Activated T-helper 1 cell treated with anti-CD3 and anti-CD28 coated beads, Interleukin-12 subunit alpha, Interleukin-12 subunit beta, Interleukin-2, Interleukin-4 antibody, amounts not matched to agents 30 ng/mL and 10 ng/mL and 1 ng/mL, durations not matched to agents 14 hours and 24 hours and 36 hours (primary cell): ENCODE data around the gene TMEM200A. TPM values are rescaled to one million over a fixed set of nuclear protein-coding genes. Genes with fewer than 3 reads are reported as not detected.

Experiments used
- DNase-seq: peaks from one replicate; pipeline ENCODE4 v3.0.0; 2021; ENCODE audit warnings: low spot score
- H3K27ac Mint-ChIP-seq: one replicate; pipeline ENCODE4 v1.8.0; 2021; ENCODE audit warnings: mild to moderate bottlenecking, mixed read lengths
- H3K27me3 Mint-ChIP-seq: one replicate; pipeline ENCODE4 v1.8.0; 2022; ENCODE audit warnings: mild to moderate bottlenecking, moderate library complexity, mixed read lengths; ENCODE audit not compliant: insufficient read depth
- H3K36me3 Mint-ChIP-seq: one replicate; pipeline ENCODE4 v1.8.0; 2021; ENCODE audit warnings: low read depth, mixed read lengths
- H3K4me1 Mint-ChIP-seq: one replicate; pipeline ENCODE4 v1.8.0; 2021; ENCODE audit warnings: low read depth, mixed read lengths
- H3K4me3 Mint-ChIP-seq: one replicate; pipeline ENCODE4 v1.8.0; 2021; ENCODE audit warnings: mild to moderate bottlenecking, moderate library complexity, mixed read lengths
- H3K9me3 Mint-ChIP-seq: one replicate; pipeline ENCODE4 v1.8.0; 2021; ENCODE audit warnings: mixed read lengths
- intact Hi-C: fragments of 100-400 bp; cut with micrococcal nuclease; formaldehyde crosslinking; loops from one replicate; pipeline ENCODE4 v1.15.1; 2024
- total RNA-seq: library from RNA; stranded (reverse); gene quantifications from 2 replicates; pipeline ENCODE4 v1.2.3, GENCODE V29; 2022

TMEM200A gene
- total RNA-seq, 1 donor from 2014 or later, result 0.67 TPM

DNA sequence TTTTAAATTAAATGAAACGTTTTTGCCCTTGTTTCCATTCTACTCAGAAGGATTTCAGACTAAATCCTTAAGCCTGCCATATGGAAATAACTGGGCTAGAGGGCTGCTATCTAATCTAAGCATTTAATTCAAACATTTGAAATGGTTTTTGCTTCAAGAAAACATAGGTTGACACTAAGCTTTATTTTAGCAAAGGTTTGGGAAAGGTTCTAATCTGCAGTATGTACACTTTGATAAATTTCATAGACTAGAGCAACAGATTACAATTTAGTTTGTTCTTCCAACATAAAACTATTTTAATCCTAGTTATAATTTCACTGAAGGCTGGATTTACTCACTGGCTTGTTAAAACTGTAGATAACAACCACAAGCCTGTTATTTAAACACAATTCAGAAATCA lies 72.1 kb downstream of the TMEM200A start:
- H3K9me3 Mint-ChIP-seq, result no peaks in the 10 kb centered on the region
- H3K36me3 Mint-ChIP-seq, result peaks cover 8% of the 10 kb centered on the region
- no peak overlapping the region for H3K4me3 Mint-ChIP-seq
- no peaks in the 10 kb centered on the region for H3K4me1 Mint-ChIP-seq
- DNase-seq, result no peak
- H3K27me3 Mint-ChIP-seq, result peaks cover 3% of the 10 kb centered on the region
- no peak overlapping the region for H3K27ac Mint-ChIP-seq
- intact Hi-C loops, result no loop called here

DNA sequence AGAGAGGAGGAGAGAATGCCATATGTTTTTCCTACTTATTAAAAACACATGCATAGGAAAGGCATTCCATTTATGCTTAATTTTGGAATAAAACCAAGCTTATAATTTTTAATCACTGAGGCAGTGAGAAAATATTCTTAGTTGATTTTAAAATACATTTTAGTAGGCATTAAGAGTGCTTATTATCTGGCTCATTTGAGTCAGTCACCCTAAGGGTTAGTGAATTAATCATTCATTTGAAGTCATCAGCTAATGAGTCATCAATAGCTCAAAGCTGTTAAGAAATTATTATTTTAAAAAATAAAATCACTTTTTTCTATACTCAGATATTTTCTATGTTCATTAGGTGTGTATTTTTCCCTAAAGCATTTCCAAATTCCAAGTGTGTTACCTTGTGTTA lies 81.6 kb downstream of the TMEM200A start:
- H3K36me3 Mint-ChIP-seq, result no peaks in the 10 kb centered on the region
- H3K27ac Mint-ChIP-seq, result no peak overlapping the region
- peaks cover 4% of the 10 kb centered on the region for H3K27me3 Mint-ChIP-seq
- DNase-seq, result no peak
- intact Hi-C loops, result no loop called here
- H3K4me1 Mint-ChIP-seq, result no peaks in the 10 kb centered on the region
- peaks cover 4% of the 10 kb centered on the region for H3K9me3 Mint-ChIP-seq
- H3K4me3 Mint-ChIP-seq, result no peak overlapping the region

DNA sequence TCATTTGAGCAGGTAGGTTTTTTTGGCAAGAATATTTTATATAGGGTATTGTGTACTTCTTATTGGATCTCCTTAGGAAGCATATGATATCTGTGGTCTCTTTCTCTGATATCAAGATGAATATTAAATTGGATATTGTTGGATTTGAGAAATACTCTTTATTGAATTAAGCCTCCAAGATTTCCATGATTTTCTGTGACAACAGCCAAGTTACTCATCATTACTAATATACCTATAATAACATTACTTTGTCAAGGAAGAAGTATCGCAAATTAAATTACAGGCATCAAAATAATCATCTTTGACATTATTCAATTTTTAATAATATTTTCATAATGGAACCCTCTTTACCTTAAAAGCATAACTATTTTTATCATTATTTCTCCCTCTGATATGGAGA lies 86.5 kb downstream of the TMEM200A start:
- H3K36me3 Mint-ChIP-seq, result no peaks in the 10 kb centered on the region
- peaks cover 4% of the 10 kb centered on the region for H3K9me3 Mint-ChIP-seq
- H3K27ac Mint-ChIP-seq, result no peak overlapping the region

DNA sequence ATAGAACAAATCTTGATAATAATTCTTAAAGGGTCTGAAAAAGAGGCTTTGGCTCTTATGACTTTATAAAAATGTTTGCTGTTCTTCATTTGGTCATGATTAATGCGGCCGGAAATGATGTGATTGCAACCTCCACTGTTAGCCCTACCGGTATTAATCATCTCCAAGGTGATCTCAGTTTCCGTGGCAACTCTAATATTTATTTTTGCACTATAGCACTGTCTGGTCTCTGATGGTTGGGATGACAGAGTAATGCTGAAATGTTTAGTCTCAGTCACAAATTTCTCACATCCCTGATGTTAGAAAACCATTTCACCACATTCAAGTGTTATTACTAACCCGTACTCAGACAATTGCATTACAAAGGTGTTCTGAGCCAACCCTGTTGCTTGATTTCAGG lies 87.4 kb downstream of the TMEM200A start:
- intact Hi-C loops, result no loop called here
- peaks cover 4% of the 10 kb centered on the region for H3K27me3 Mint-ChIP-seq
- peaks cover 4% of the 10 kb centered on the region for H3K9me3 Mint-ChIP-seq
- H3K27ac Mint-ChIP-seq, result no peak overlapping the region
- no peak overlapping the region for H3K4me3 Mint-ChIP-seq
- no peaks in the 10 kb centered on the region for H3K36me3 Mint-ChIP-seq
- no peak for DNase-seq
- H3K4me1 Mint-ChIP-seq, result no peaks in the 10 kb centered on the region

More for the DNA sequence above, 86.5 kb downstream of the TMEM200A start:
- Mint-ChIP-seq H3K4me1 (no peaks in the 10 kb centered on the region), H3K27me3 (peaks cover 4% of the 10 kb centered on the region), H3K4me3 (no peak overlapping the region)
- no peak for DNase-seq
- intact Hi-C loops, result no loop called here

DNA sequence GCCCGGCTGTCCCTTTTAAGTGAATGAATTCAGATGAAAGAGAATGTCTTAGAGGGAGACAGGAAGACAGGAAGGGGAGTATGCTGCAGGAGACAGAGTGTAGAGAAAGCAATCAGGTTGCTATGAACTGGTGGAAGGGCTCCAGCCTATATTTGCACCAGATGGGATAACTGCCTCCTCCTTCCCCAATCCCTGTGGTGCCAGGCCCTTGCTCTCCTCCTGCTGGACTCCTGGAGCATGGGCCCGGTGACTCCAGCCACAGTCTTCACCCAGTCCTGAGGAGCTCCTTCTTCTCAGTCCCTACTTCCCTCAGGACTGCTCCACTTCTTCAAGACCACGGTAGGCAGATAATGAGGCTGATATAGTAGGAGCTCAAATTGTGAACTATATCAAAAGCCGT lies 91.8 kb downstream of the TMEM200A start:
- intact Hi-C loops, result no loop called here
- no peak for DNase-seq
- H3K27me3 Mint-ChIP-seq, result peaks cover 15% of the 10 kb centered on the region
- H3K36me3 Mint-ChIP-seq, result no peaks in the 10 kb centered on the region
- no peak overlapping the region for H3K4me3 Mint-ChIP-seq
- no peak overlapping the region for H3K27ac Mint-ChIP-seq
- no peaks in the 10 kb centered on the region for H3K9me3 Mint-ChIP-seq
- H3K4me1 Mint-ChIP-seq, result peaks cover 6% of the 10 kb centered on the region

DNA sequence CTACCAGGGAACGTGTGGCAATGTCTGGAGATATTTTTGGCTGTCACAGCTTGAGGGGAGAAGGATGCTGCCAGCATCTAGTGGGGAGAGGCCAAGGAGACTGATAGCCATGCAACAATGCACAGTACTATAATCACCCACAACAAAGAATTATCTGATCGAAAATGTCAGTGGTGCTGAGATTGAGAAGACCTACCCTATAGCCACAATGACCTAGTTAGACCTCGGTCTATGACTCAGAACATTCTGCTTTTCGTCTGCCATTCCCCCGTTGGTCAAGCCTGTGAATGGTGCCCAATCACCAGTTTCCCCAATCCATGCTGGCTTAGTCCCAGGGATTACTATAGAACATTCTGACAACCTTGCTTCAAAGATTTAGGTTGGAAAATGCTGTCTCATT lies 93.5 kb downstream of the TMEM200A start:
- Mint-ChIP-seq H3K36me3 (no peaks in the 10 kb centered on the region), H3K4me3 (no peak overlapping the region), H3K27ac (no peak overlapping the region), H3K4me1 (peaks cover 6% of the 10 kb centered on the region), H3K9me3 (no peaks in the 10 kb centered on the region), H3K27me3 (peaks cover 13% of the 10 kb centered on the region)
- no peak for DNase-seq
- intact Hi-C loops, result no loop called here

DNA sequence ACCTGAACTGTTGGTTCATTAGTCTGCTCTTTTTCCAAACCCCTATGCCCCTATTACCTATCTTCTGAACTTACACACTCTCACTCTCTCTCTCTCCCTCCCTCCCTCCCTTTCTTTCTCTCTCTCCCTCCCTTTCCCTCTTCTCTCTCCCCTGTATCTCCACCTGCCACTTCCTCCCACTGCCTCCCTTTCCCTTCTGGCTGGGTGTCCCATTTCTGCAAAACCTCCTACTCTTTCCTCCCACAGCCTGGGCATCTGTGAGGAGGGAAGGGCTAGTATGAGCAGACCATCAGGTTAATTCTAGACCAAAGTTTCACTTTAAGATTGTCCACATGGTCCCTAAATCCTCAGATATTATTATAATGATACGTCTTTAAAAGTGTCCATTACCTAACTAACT lies 95.1 kb downstream of the TMEM200A start:
- Mint-ChIP-seq H3K27ac (no peak overlapping the region), H3K4me1 (peaks cover 6% of the 10 kb centered on the region), H3K4me3 (no peak overlapping the region), H3K36me3 (peaks cover 2% of the 10 kb centered on the region), H3K9me3 (no peaks in the 10 kb centered on the region), H3K27me3 (peaks cover 11% of the 10 kb centered on the region)
- DNase-seq, result no peak
- intact Hi-C loops, result no loop called here

DNA sequence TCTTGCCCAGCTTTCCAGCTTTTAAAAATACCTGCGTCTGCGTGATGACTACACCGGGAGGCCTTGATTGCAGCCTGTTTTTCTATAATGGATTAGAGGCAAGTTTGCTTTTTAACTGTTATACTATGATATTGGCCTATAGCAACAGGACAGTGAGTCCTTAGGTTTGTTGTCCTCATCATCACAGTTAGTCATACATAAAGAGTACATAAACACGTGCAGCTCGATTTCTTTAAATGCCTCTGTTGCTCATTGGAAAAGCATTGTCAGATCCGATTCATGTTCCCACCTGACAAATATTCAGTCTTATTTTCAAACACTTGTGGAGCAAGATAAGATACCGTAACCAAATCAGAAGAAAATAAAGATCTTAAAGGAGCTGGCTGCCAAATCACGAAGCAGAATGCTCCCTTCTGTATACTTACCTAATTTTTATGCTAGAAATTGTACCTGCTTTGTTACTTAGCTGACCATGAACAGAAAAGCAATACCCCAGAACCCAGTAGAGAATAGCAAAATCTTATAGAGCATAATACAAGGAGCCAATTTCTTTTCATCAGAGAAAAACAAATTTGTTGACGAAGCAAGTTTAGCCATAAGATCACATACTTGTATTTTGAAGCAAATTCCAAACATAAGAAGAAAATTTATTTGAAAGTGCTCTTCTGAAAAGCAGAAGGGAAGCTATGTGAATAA lies 100.4 kb downstream of the TMEM200A start:
- no peak overlapping the region for H3K27ac Mint-ChIP-seq
- H3K4me1 Mint-ChIP-seq, result peaks cover 20% of the 10 kb centered on the region
- no peak for DNase-seq
- H3K4me3 Mint-ChIP-seq, result no peak overlapping the region
- no peaks in the 10 kb centered on the region for H3K9me3 Mint-ChIP-seq
- peaks cover 4% of the 10 kb centered on the region for H3K27me3 Mint-ChIP-seq
- intact Hi-C loops, result no loop called here
- H3K36me3 Mint-ChIP-seq, result peaks cover 2% of the 10 kb centered on the region

DNA sequence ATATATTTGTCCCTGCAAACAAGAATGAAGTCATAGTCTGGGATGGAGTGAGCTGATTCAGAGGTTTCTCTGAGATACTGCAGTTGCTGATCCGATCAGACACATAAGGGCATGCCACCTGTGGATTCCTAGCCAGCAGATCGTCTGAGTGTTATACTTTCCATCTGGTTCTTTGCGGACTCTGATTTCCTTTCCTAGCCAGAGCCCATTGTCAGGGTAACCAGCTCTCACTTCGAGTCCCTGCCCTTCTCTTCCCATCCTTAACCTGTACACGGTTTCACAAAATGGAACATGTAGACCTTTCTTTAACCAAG lies 100.9 kb downstream of the TMEM200A start:
- H3K36me3 Mint-ChIP-seq, result peaks cover 2% of the 10 kb centered on the region
- intact Hi-C loops, result no loop called here
- H3K4me1 Mint-ChIP-seq, result peaks cover 17% of the 10 kb centered on the region
- DNase-seq, result no peak
- H3K4me3 Mint-ChIP-seq, result no peak overlapping the region
- no peak overlapping the region for H3K27ac Mint-ChIP-seq
- peaks cover 4% of the 10 kb centered on the region for H3K27me3 Mint-ChIP-seq
- H3K9me3 Mint-ChIP-seq, result no peaks in the 10 kb centered on the region

DNA sequence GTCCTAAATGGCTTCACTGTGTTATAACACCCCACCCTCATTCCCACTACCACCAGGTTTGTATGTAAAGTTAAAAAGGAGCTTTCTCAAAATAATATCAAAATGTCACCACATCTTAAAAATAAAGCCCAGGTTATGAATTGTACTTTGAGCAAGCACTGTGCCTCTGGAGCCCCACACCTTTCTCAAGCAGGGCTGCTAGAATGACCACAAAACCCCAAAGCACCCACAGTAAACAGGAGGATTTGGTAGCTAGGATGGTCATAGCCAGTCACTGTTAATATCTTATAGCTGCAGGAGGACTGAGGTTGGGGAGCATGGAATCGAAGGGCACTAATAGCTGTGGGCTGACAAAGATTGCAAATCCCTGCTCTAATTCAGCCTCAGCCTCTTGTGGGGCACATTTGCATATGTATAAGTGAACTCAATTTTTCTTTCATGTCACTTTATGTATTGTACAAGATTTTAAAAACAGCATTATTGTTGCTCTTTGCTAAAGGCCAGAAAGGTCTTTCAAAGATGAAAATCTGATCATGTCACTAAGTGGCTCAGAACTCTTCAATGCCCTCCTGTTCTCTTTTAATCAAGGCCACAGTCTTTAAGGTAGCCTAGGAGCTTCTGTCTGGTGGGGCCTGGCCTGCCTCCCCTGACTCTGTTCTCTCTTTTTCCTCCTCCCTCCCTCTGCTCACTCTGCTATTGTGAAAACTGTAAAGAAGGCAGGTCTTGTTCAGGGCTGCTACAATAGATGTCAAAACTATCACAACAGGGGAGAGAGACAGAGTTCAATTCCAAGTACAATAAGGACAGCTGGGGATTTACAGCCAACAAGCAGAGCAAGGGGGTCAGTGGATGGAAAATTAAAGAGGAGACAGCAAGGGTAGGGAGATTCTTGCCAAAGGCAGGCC lies 101.6 kb downstream of the TMEM200A start:
- peaks cover 4% of the 10 kb centered on the region for H3K36me3 Mint-ChIP-seq
- no peak overlapping the region for H3K27ac Mint-ChIP-seq
- intact Hi-C loops, result no loop called here
- no peak for DNase-seq
- H3K4me3 Mint-ChIP-seq, result no peak overlapping the region
- H3K9me3 Mint-ChIP-seq, result peaks cover 4% of the 10 kb centered on the region
- peaks cover 14% of the 10 kb centered on the region for H3K4me1 Mint-ChIP-seq
- H3K27me3 Mint-ChIP-seq, result peaks cover 2% of the 10 kb centered on the region

DNA sequence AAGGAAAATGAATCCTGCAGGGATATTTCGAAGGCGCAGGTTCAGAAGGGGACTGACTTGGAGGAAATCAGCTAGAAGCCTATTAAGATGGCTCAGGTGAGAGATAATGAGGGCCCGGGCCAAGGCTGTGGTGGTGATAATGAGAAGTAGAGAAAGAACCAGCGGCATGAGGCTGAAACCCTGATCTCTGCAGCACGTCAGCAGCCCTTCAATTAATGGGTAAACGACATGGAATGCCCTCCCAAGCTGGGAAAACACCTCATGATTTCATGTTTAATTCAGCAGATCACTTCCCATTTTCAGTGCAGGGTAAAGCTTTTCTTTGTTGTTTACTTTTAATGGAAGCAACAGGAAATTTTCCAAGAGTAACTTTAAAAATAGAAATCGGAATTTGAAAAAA lies 104.9 kb downstream of the TMEM200A start:
- no peak overlapping the region for H3K27ac Mint-ChIP-seq
- DNase-seq, result no peak
- H3K4me3 Mint-ChIP-seq, result no peak overlapping the region
- H3K9me3 Mint-ChIP-seq, result peaks cover 6% of the 10 kb centered on the region
- H3K36me3 Mint-ChIP-seq, result peaks cover 5% of the 10 kb centered on the region
- peaks cover 14% of the 10 kb centered on the region for H3K4me1 Mint-ChIP-seq
- peaks cover 2% of the 10 kb centered on the region for H3K27me3 Mint-ChIP-seq
- intact Hi-C loops, result no loop called here

DNA sequence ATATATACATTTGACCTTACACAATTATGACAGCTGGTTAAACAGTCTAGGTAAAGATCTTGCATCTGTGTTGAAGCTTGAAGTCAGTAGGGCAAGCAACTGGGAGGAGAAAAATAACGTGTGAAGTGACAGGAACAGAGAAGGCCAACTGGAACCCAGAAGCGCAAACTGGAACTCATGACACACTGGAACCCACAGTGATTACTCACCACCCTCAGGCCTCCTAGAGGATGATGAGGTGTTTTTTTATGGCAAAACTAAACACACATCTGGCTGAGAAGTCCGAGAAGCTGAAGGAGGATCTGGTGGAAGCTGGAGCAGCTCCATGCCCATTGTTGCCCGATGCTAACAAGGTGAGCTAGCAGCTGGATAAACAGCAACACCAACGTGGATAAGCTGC lies 108.1 kb downstream of the TMEM200A start:
- peaks cover 13% of the 10 kb centered on the region for H3K36me3 Mint-ChIP-seq
- H3K27me3 Mint-ChIP-seq, result peaks cover 2% of the 10 kb centered on the region
- intact Hi-C loops, result no loop called here
- no peak for DNase-seq
- H3K4me1 Mint-ChIP-seq, result no peaks in the 10 kb centered on the region
- peaks cover 21% of the 10 kb centered on the region for H3K9me3 Mint-ChIP-seq
- H3K4me3 Mint-ChIP-seq, result no peak overlapping the region
- H3K27ac Mint-ChIP-seq, result no peak overlapping the region

DNA sequence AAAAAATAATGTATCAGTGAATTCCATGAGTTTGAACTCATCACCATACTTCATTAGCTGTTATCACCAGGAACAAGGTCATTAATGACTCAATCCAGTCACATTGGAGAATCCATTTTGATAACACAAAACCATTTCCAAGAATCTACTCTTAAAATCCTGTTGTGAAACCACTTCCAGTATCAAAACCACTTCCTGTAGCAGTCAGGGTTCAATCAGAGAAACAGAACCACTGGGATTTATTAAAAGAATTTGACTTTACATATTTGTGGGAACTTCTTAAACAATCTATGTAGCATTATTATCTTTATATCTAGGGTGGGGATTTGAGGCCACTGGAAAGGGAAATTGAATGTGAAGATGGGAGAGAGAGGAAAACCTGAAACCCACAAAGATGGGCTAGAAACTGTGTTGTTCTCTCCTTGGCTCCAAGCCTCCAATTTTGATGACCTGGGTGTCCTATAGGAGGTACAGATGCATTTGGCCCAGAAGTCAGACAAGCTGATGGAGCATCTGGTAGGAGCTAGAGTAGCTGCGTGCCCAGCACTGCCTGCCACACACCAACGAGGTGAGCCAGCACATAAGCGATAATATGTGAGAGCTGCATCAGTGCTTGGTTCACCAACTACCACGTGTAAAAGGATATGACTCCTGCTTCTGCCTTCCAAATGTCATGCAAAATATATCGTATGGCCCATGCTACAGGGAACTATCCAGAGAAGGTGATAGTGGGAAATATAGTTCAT lies 117.0 kb downstream of the TMEM200A start:
- no peak overlapping the region for H3K27ac Mint-ChIP-seq
- no peak for DNase-seq
- no peak overlapping the region for H3K4me3 Mint-ChIP-seq
- H3K9me3 Mint-ChIP-seq, result peaks cover 38% of the 10 kb centered on the region
- intact Hi-C loops, result no loop called here
- no peaks in the 10 kb centered on the region for H3K27me3 Mint-ChIP-seq
- H3K36me3 Mint-ChIP-seq, result peaks cover 6% of the 10 kb centered on the region
- H3K4me1 Mint-ChIP-seq, result peaks cover 28% of the 10 kb centered on the region
